Stimulated activated naive CD8-positive, alpha-beta T cell treated with anti-CD3 and anti-CD28 coated beads, Interleukin-15, amount 100 ng/mL, for 72 hours (primary cell): ENCODE data around the gene DCAF6.
A peak's percentile ranks its signal among the peaks of the same experiment; 100 is the strongest.

Experiments
- ATAC-seq: fragments of 150-1000 bp; cut with Tn5 transposase; 2 replicates; pipeline ENCODE4 v1.10.0; 2021; ENCODE audit warnings: mild to moderate bottlenecking, moderate library complexity
- DNase-seq, 2 donors: peaks; one replicate each; pipeline ENCODE4 v3.0.0; 2021 to 2022
- H3K27ac Mint-ChIP-seq, 2 donors: one replicate each; pipeline ENCODE4 v1.8.0; 2022; ENCODE audit warnings: mild to moderate bottlenecking in 2 of 2, mixed read lengths in 2 of 2, moderate library complexity in 2 of 2
- H3K27me3 Mint-ChIP-seq: one replicate; pipeline ENCODE4 v1.8.0; 2022; ENCODE audit warnings: mixed read lengths
- H3K4me1 Mint-ChIP-seq: one replicate; pipeline ENCODE4 v1.8.0; 2022; ENCODE audit warnings: mild to moderate bottlenecking, mixed read lengths
- H3K4me3 Mint-ChIP-seq, 2 donors: one replicate each; pipeline ENCODE4 v1.8.0; 2022; ENCODE audit warnings: mild to moderate bottlenecking in 2 of 2, mixed read lengths in 2 of 2, moderate library complexity in 1 of 2
- H3K9me3 Mint-ChIP-seq, 2 donors: one replicate each; pipeline ENCODE4 v1.8.0; 2022; ENCODE audit warnings: mixed read lengths in 2 of 2

DCAF6 gene

DNA sequence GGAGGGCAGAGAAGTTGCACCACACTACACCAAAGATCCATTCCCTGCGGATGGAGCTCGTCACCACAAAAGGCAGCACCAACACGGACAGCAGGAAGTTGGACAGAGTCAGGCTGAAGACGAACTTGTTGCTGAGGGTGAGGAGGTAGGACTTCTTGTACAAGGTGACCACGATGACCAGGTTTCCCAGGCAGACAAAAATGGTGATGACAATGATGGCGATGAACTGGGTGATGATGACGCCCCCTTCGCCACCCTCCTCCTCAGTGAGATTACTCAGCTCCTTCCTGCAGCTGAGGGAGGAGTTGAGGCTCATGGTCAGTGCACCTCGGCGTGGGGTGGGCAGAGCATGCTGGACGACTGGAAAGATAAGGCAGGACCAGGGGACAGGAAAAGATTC, 168.1 kb downstream of the DCAF6 start:
- Mint-ChIP-seq H3K9me3 (no peaks in the 10 kb centered on the region), H3K4me3 (no peak overlapping the region), H3K4me1 (no peaks in the 10 kb centered on the region), H3K27me3 (no peaks in the 10 kb centered on the region), H3K27ac (no peak overlapping the region)
- no peak for ATAC-seq
- no peak for DNase-seq

DNA sequence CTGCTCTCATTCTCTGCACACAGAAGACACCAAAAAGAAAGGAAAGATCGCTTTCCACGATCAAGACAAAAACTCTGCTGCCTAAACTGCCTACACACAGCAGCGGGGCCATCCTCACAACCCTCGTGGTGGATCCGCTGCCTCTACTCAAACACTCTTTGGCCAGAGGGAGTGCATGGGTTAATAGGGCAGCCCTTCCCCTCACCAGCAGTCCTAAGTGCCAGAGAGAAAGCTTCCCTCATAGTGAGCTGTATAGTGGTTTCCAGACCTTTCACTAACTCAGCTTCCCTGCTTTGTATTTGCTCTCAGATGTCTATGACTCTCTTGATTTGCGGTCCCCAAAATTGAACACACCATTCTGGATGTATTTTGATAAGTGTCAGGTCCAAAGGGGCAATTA, 169.4 kb downstream of the DCAF6 start:
- no peaks in the 10 kb centered on the region for H3K9me3 Mint-ChIP-seq
- no peaks in the 10 kb centered on the region for H3K27me3 Mint-ChIP-seq
- no peak overlapping the region for H3K4me3 Mint-ChIP-seq
- DNase-seq (no peak), ATAC-seq (no peak)
- H3K4me1 Mint-ChIP-seq: no peaks in the 10 kb centered on the region
- H3K27ac Mint-ChIP-seq: no peak overlapping the region

DNA sequence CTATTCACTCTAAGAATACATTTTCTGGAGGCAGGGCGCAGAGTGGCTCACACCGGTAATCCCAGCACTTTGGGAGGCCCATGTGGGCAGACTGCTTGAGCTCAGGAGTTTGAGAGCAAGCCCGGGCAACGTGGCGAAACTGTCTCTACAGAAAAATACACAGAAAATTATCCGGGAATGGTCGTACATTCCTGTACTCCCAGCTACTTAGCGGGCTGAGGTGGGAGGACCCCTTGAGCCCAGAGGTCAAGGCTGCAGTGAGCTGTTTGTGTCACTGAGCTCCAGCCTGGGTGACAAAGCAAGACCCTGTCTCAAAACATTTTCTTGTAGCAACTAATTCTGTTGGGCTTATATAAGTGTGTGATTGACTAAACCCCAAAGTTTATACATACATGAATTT, 169.8 kb downstream of the DCAF6 start:
- no peak for ATAC-seq
- no peaks in the 10 kb centered on the region for H3K4me1 Mint-ChIP-seq
- H3K27me3 Mint-ChIP-seq: no peaks in the 10 kb centered on the region
- no peak for DNase-seq
- no peak overlapping the region for H3K27ac Mint-ChIP-seq
- no peak overlapping the region for H3K4me3 Mint-ChIP-seq
- no peaks in the 10 kb centered on the region for H3K9me3 Mint-ChIP-seq

- H3K4me1 Mint-ChIP-seq: peaks cover 14% of the 10 kb centered on the region
- DNase-seq: no peak
These were observed 174.5 kb downstream of the DCAF6 start for GRCh38 chr1:168110896-168111545.

GRCh38 chr1:168112673-168113305, 176.3 kb downstream of the DCAF6 start:
- Mint-ChIP-seq H3K9me3 (no peaks in the 10 kb centered on the region), H3K4me3 (no peak overlapping the region), H3K27me3 (peaks cover 5% of the 10 kb centered on the region), H3K4me1 (peaks cover 14% of the 10 kb centered on the region), H3K27ac (peak overlapping the region in 1 of 2 donors; percentile 2)
- DNase-seq: peak; percentile 58 to 69
- ATAC-seq: peak; percentile 94

More at GRCh38 chr1:168110896-168111545, 174.5 kb downstream of the DCAF6 start:
- Mint-ChIP-seq H3K4me3 (no peak overlapping the region), H3K27ac (no peak overlapping the region), H3K27me3 (no peaks in the 10 kb centered on the region), H3K9me3 (no peaks in the 10 kb centered on the region)
- ATAC-seq: no peak

DNA sequence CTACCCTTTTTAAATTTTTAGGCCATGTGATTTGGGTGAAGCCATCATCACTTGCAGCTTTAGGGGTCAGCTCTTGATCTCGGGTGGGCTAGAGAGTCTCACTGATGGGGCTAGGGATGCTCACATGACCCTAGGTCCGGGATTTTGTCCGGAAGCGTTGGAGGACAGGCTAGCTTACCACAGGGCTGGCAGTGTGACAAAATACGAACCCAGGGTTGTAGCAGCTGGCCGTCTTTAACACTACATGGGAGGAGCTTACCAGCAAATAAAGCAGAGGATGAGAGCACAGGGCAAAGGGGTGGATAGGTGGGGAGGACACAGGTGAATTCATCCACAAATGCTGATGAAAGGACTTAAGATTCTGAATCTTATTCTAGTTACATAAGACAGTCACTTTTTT, 178.4 kb downstream of the DCAF6 start:
- no peak for DNase-seq
- Mint-ChIP-seq H3K27me3 (peaks cover 19% of the 10 kb centered on the region), H3K4me3 (no peak overlapping the region), H3K9me3 (peaks cover 0 to 6% of the 10 kb centered on the region in 2 donors), H3K4me1 (peaks cover 14% of the 10 kb centered on the region), H3K27ac (no peak overlapping the region)
- ATAC-seq: no peak

GRCh38 chr1:168116327-168116799, 179.9 kb downstream of the DCAF6 start:
- H3K4me1 Mint-ChIP-seq: peaks cover 14% of the 10 kb centered on the region
- no peak overlapping the region for H3K4me3 Mint-ChIP-seq
- H3K27me3 Mint-ChIP-seq: peaks cover 19% of the 10 kb centered on the region
- peaks cover 0 to 9% of the 10 kb centered on the region in 2 donors for H3K9me3 Mint-ChIP-seq
- ATAC-seq: no peak
- H3K27ac Mint-ChIP-seq: no peak overlapping the region
- no peak for DNase-seq

DNA sequence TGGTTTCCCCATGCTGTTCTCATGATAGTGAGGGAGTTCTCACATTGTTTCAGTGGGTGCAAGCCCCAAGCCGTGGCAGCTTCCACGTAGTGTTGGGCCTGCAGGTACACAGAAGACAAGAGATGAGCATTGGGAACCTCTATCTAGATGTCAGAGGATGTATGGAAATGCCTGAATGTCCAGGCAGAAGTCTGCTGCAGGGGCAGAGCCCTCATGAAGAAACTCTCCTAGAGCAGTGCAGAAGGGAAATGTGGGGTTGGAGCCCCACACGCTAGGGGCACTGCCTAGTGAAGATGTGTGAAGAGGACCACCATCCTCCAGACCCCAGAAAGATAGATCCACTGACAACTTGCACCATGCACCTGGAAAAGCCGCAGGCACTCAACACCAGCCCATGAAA, 183.3 kb downstream of the DCAF6 start:
- H3K4me1 Mint-ChIP-seq: no peaks in the 10 kb centered on the region
- no peak for ATAC-seq
- no peak overlapping the region for H3K27ac Mint-ChIP-seq
- peaks cover 37% of the 10 kb centered on the region for H3K27me3 Mint-ChIP-seq
- H3K4me3 Mint-ChIP-seq: no peak overlapping the region
- H3K9me3 Mint-ChIP-seq: peaks cover 0 to 9% of the 10 kb centered on the region in 2 donors
- DNase-seq: no peak

GRCh38 chr1:168121401-168122011, 185.0 kb downstream of the DCAF6 start:
- ATAC-seq (no peak), DNase-seq (no peak)
- Mint-ChIP-seq H3K4me3 (no peak overlapping the region), H3K9me3 (peaks cover 0 to 9% of the 10 kb centered on the region in 2 donors), H3K4me1 (no peaks in the 10 kb centered on the region), H3K27me3 (peaks cover 41% of the 10 kb centered on the region), H3K27ac (no peak overlapping the region)

DNA sequence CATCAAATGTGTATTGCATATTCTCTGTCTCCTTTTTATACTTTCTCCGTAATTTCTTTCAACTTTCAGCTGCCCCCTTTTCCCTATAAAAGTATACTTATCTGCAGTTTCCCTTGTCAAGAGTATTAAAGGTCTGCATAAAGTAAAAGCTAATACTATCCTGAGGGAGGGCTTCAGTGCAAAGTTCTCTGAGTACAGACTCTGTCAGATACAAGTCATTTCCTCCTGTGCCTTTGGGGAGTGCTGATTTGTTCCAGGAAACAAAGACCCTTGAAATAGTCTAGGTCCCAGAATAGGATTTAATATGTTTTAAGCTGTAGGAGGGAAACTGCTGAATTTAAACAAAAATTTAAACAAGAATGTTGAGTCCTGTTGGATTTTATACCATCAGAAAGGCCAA, 188.6 kb downstream of the DCAF6 start:
- ATAC-seq (no peak), DNase-seq (no peak)
- H3K4me1 Mint-ChIP-seq: no peaks in the 10 kb centered on the region
- H3K27ac Mint-ChIP-seq: no peak overlapping the region
- H3K9me3 Mint-ChIP-seq: peaks cover 0 to 1% of the 10 kb centered on the region in 2 donors
- H3K27me3 Mint-ChIP-seq: peaks cover 33% of the 10 kb centered on the region
- no peak overlapping the region for H3K4me3 Mint-ChIP-seq
